K562 (cell line): Measurements from ENCODE around the gene TIGD7. TPM values are rescaled to one million over a fixed set of nuclear protein-coding genes. Genes with fewer than 3 reads are reported as not detected.

Source experiments
- ATAC-seq: fragments of 200-7000 bp; cut with Tn5 transposase; 3 replicates; pipeline ENCODE4 v1.9.1; 2020; ENCODE audit warnings: moderate library complexity
- BruUV-seq: library from RNA; stranded (reverse); fragments of 400-500 nt; replicated peaks from 2 replicates; lab custom pipeline; 2021; lab: Mats Ljungman, UMichigan
- CTCF ChIA-PET: fragments of 300-600 bp; formaldehyde crosslinking; extraction: SDS; loops from one replicate; lab custom pipeline; 2021; ENCODE audit warnings: low intra/inter-chr PET ratio; lab: Yijun Ruan, JAX
- POLR2A ChIA-PET: fragments of 300-600, 350-650 bp; sonication (Branson Sonifier 250); formaldehyde crosslinking; extraction: SDS; loops from one replicate; lab custom pipeline; 2021; ENCODE audit warnings: antibody characterized with exemption, inconsistent platforms; lab: Yijun Ruan, JAX
- DNase-seq, 4 experiments: peaks; one replicate each; pipeline versions ENCODE4 v3.0.0 to v3.0.0-alpha.2; 2011 to 2018; ENCODE audit warnings: low spot score in 3 of 4, mixed read lengths in 3 of 4; ENCODE audit errors: extremely low read depth in 1 of 4
- FAIRE-seq: peaks from 2 replicates; lab custom pipeline; 2011; peaks lifted over from hg19 to GRCh38; lab: Jason Lieb, UNC
- H2AFZ ChIP-seq: 2 replicates; pipeline ENCODE4 v1.6.0; 2011; ENCODE audit warnings: low read depth, low read length, control low read depth, inconsistent platforms
- H3K27ac ChIP-seq: fragments of 200-600 bp; 3 replicates; pipeline ENCODE4 v1.8.0; 2011; ENCODE audit warnings: low read depth, mild to moderate bottlenecking, control low read depth, inconsistent platforms, low read length, moderate library complexity, mixed read lengths; ENCODE audit errors: extremely low read depth
- H3K27me3 ChIP-seq, 2 experiments: fragments of 300-600 bp in 1 of 2; 2 replicates in 1 of 2; 3 replicates in 1 of 2; pipeline versions ENCODE4 v1.6.0 to v1.8.0; 2011; ENCODE audit warnings: inconsistent platforms in 2 of 2, low read length in 2 of 2, mild to moderate bottlenecking in 1 of 2, mixed read lengths in 1 of 2, moderate library complexity in 1 of 2; ENCODE audit not compliant: control insufficient read depth in 2 of 2, insufficient read depth in 2 of 2
- H3K36me3 ChIP-seq: fragments of 300-600 bp; 3 replicates; pipeline ENCODE4 v1.8.0; 2011; ENCODE audit warnings: mild to moderate bottlenecking, low read length, inconsistent platforms; ENCODE audit not compliant: control insufficient read depth, insufficient read depth
- H3K4me1 ChIP-seq, 2 experiments: fragments of 200-600 bp in 1 of 2; replicated peaks in 1 of 2; 2 replicates in 1 of 2; 3 replicates in 1 of 2; pipeline versions ENCODE4 v1.5.1 to v1.8.0; 2011; ENCODE audit warnings: inconsistent platforms in 2 of 2, low read length in 2 of 2, mild to moderate bottlenecking in 1 of 2, mixed read lengths in 1 of 2, moderate library complexity in 1 of 2; ENCODE audit not compliant: control insufficient read depth in 2 of 2, insufficient read depth in 2 of 2
- H3K4me2 ChIP-seq: 2 replicates; pipeline ENCODE4 v1.6.1; 2011; ENCODE audit warnings: low read length, control low read depth, inconsistent platforms, mixed read lengths; ENCODE audit not compliant: insufficient read depth
- H3K4me3 ChIP-seq: fragments of 200-600 bp; sonication (generic), shearing (Covaris generic); 2 replicates; pipeline ENCODE4 v1.5.1; 2016; ENCODE audit warnings: control low read depth, inconsistent platforms
- H3K79me2 ChIP-seq: fragments of 200-600 bp; 3 replicates; pipeline ENCODE4 v1.8.0; 2011; ENCODE audit warnings: low read length, inconsistent platforms; ENCODE audit not compliant: control insufficient read depth, insufficient read depth
- H3K9ac ChIP-seq, 2 experiments: 2 replicates each; pipeline versions ENCODE4 v1.6.0 to v1.6.1; 2011; ENCODE audit warnings: low read depth in 2 of 2, low read length in 2 of 2, control low read depth in 1 of 2, inconsistent platforms in 1 of 2, mild to moderate bottlenecking in 1 of 2, mixed read lengths in 1 of 2; ENCODE audit not compliant: insufficient read depth in 1 of 2
- H3K9me1 ChIP-seq: one replicate; pipeline ENCODE4 v1.6.0; 2011; ENCODE audit warnings: inconsistent platforms, mild to moderate bottlenecking, low read length, moderate library complexity; ENCODE audit not compliant: control insufficient read depth, insufficient read depth
- H3K9me3 ChIP-seq: replicated peaks from 2 replicates; pipeline ENCODE4 v1.5.1; 2011; ENCODE audit warnings: low read depth, low read length, inconsistent platforms; ENCODE audit not compliant: control insufficient read depth, insufficient read depth
- H4K20me1 ChIP-seq: replicated peaks from 2 replicates; pipeline ENCODE4 v1.6.1; 2011; ENCODE audit warnings: low read length, inconsistent platforms, mixed read lengths; ENCODE audit not compliant: control insufficient read depth, insufficient read depth
- ATF3 ChIP-seq, 2 experiments: fragments of 450-650 bp in 1 of 2; sonication (generic) in 1 of 2; formaldehyde crosslinking in 1 of 2; IDR thresholded peaks in 1 of 2; conservative IDR thresholded peaks in 1 of 2; 2 replicates each; pipeline versions ENCODE4 v1.6.1 to v1.8.1; 2016 to 2023; ENCODE audit warnings: mild to moderate bottlenecking in 2 of 2, moderate library complexity in 2 of 2, inconsistent platforms in 1 of 2, missing genetic modification reagents in 1 of 2
- CBX1 ChIP-seq: sonication (generic); IDR thresholded peaks from 2 replicates; pipeline ENCODE4 v1.6.1; 2016; ENCODE audit warnings: antibody characterized with exemption, low read depth, mild to moderate bottlenecking
- CBX3 ChIP-seq, 2 experiments: IDR thresholded peaks; 1 replicate in 1 of 2; 2 replicates in 1 of 2; pipeline ENCODE4 v1.6.1; 2012; ENCODE audit warnings: inconsistent platforms in 2 of 2, low read length in 2 of 2, borderline replicate concordance in 1 of 2, control low read depth in 1 of 2
- HMG20B ChIP-seq: fragments of 250-450 bp; sonication (Bioruptor Pico); IDR thresholded peaks from 2 replicates; pipeline ENCODE4 v1.5.0; 2021; ENCODE audit warnings: mild to moderate bottlenecking
- MTA3 ChIP-seq: fragments of 450-650 bp; formaldehyde crosslinking; IDR thresholded peaks from 2 replicates; pipeline ENCODE4 v1.6.1; 2017; ENCODE audit warnings: mild to moderate bottlenecking, borderline replicate concordance
- NFXL1 ChIP-seq: fragments of 450-650 bp; formaldehyde crosslinking; IDR thresholded peaks from 2 replicates; pipeline ENCODE4 v1.4.0; 2021; ENCODE audit warnings: mild to moderate bottlenecking
- RBM34 ChIP-seq: fragments of 200-400 bp; formaldehyde crosslinking; IDR thresholded peaks from 2 replicates; pipeline ENCODE4 v1.6.1; 2018; ENCODE audit warnings: low read length, borderline replicate concordance; ENCODE audit not compliant: insufficient read depth
- SOX6 ChIP-seq: fragments of 450-650 bp; IDR thresholded peaks from 2 replicates; pipeline ENCODE4 v1.6.1; 2014; ENCODE audit warnings: mild to moderate bottlenecking
- SP2 ChIP-seq: IDR thresholded peaks from 2 replicates; pipeline ENCODE4 v1.6.1; 2011; ENCODE audit warnings: mild to moderate bottlenecking, low read depth, low read length, moderate library complexity; ENCODE audit not compliant: poor library complexity, severe bottlenecking; ENCODE audit errors: extremely low read depth
- TRIM24 ChIP-seq, 2 experiments: fragments of 450-650 bp; IDR thresholded peaks; 2 replicates each; pipeline ENCODE4 v1.6.1; 2016
- TRIM28 ChIP-seq: fragments of 450-650 bp; IDR thresholded peaks from 2 replicates; pipeline ENCODE4 v1.6.1; 2017
- ZEB2 ChIP-seq: fragments of 450-650 bp; IDR thresholded peaks from 2 replicates; pipeline ENCODE4 v1.6.1; 2016
- ZNF239 ChIP-seq: fragments of 250-450 bp; sonication (Bioruptor Pico); IDR thresholded peaks from 2 replicates; pipeline ENCODE4 v1.4.0; 2020; ENCODE audit warnings: mild to moderate bottlenecking
- ZNF274 ChIP-seq: IDR thresholded peaks from 2 replicates; pipeline ENCODE4 v1.6.1; 2011; ENCODE audit warnings: low read depth, mild to moderate bottlenecking, low read length, moderate library complexity, borderline replicate concordance
- ZNF75A ChIP-seq: fragments of 450-650 bp; formaldehyde crosslinking; IDR thresholded peaks from 2 replicates; pipeline ENCODE4 v1.4.0; 2020; ENCODE audit warnings: mild to moderate bottlenecking
- WGBS: fragments of 100-300 bp; shearing (Covaris generic); methylation state at CpG from one replicate; pipeline ENCODE4 v1.1.6; 2016; ENCODE audit warnings: low coverage, mixed read lengths; ENCODE audit not compliant: insufficient coverage; ENCODE audit errors: missing lambda C conversion rate; 5-methylcytosine and 5-hydroxymethylcytosine counted together
- in situ Hi-C: fragments of 300-500 bp; cut with MboI; formaldehyde crosslinking; loops from 4 replicates; pipeline ENCODE4 v1.15.0; 2018; ENCODE audit warnings: inconsistent platforms, mixed read lengths
- intact Hi-C: fragments of 100-400 bp; cut with micrococcal nuclease; formaldehyde crosslinking; loops from 2 replicates; pipeline ENCODE4 v1.14.2; 2022
- polyA plus RNA-seq, 8 experiments: library from polyadenylated mRNA; depleted of rRNA in 4 of 8; stranded (reverse) in 5 of 8; unstranded in 3 of 8; fragments of >200 nt; fragmentation: Nextera tagmentation in 2 of 8; fragmentation: Illumina TruSeq in 1 of 8; extraction: Ambion mirVana in 2 of 8; extraction: Trizol in 1 of 8; gene quantifications; 2 replicates each; pipeline versions ENCODE4 v1.2.1 to v1.2.3, GENCODE V29; 2011 to 2014; ENCODE audit warnings: inconsistent platforms in 1 of 8, missing spikeins in 1 of 8
- total RNA-seq, 7 experiments: library from RNA; depleted of rRNA in 6 of 7; stranded (reverse); fragments of >200 nt in 6 of 7; fragmentation: Illumina TruSeq in 2 of 7; extraction: Trizol in 2 of 7; gene quantifications; 2 replicates each; pipeline versions ENCODE4 v1.2.1 to v1.2.3, GENCODE V29; 2011 to 2021; ENCODE audit warnings: low replicate concordance in 1 of 7
- TF ChIP-seq, protein P1 (sequence below): fragments of 450-650 bp; IDR thresholded peaks from 2 replicates; pipeline ENCODE4 v1.6.1; 2018; ENCODE audit warnings: mild to moderate bottlenecking, low read depth; ENCODE audit not compliant: partially characterized antibody

TIGD7 gene
- total and polyA plus RNA-seq, 9 of the 15 experiments (the other 6 are each of a cell fraction or from before 2014, with no cell fraction given) = 0.84 to 10.7 (median 6.7) TPM

DNA sequence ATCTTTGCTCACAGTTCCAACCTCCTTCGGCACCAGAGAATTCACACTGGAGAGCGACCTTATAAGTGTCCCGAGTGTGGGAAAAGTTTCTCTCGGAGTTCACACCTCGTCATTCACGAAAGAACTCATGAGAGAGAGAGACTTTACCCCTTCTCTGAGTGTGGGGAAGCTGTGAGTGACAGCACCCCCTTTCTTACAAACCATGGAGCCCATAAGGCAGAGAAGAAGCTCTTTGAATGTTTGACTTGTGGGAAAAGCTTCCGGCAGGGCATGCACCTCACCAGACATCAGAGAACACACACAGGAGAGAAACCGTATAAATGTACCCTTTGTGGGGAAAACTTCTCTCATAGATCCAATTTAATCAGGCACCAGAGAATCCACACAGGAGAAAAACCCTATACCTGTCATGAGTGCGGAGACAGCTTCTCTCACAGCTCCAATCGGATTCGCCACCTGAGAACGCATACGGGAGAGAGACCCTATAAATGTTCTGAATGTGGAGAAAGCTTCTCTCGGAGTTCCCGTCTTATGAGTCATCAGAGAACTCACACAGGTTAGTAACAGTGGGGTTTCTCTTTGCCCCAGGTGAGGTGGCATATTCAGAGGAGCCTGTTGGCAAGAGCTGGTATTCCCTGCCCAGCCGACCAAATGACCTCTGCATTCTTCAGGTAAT is 15.1 kb downstream of the TIGD7 start:
- H3K4me1 ChIP-seq = peaks cover under 1% of the 10 kb centered on the region in 2 experiments; a peak in 4 of 5 replicates
- H3K4me2 ChIP-seq = no peak overlapping the region
- no peaks in the 10 kb centered on the region for H3K27me3 ChIP-seq
- DNase-seq (no peak), ATAC-seq (no peak), FAIRE-seq (no peak)
- H3K9ac ChIP-seq = no peak overlapping the region
- TF ChIP-seq, protein P1, sequence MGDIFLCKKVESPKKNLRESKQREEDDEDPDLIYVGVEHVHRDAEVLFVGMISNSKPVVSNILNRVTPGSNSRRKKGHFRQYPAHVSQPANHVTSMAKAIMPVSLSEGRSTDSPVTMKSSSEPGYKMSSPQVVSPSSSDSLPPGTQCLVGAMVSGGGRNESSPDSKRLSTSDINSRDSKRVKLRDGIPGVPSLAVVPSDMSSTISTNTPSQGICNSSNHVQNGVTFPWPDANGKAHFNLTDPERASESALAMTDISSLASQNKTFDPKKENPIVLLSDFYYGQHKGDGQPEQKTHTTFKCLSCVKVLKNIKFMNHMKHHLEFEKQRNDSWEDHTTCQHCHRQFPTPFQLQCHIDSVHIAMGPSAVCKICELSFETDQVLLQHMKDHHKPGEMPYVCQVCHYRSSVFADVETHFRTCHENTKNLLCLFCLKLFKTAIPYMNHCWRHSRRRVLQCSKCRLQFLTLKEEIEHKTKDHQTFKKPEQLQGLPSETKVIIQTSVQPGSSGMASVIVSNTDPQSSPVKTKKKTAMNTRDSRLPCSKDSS = peak; percentile 86
- TF ChIP-seq HMG20B (CRISPR knock-in tag) (no peak), SP2 (no peak), CBX1 (peak; percentile 80), NFXL1 (no peak), ZNF239 (no peak), ZNF274 (peak; percentile 85), TRIM24 (IDR thresholded peaks at IDR 0.05) (0 out of 4 replicates have a peak, but pooled peaks of 1 of the 2 experiments have one; percentile 27), MTA3 (0 out of 2 replicates have a peak, but pooled peaks have one; percentile 30), ZNF75A (CRISPR knock-in tag) (peak; percentile 98), ATF3 (IDR thresholded peaks at IDR 0.05) (0 out of 2 replicates have a peak, but pooled peaks have one; percentile 7), ATF3 (CRISPR knock-in tag; conservative IDR thresholded peaks at IDR 0.05) (no peak), CBX3 (IDR thresholded peaks at IDR 0.05; ENCODE audit: borderline replicate concordance in 1 of 2, low read length in 2 of 2) (peak in 1 of 2 experiments; percentile 92; a peak in 1 of 3 replicates), RBM34 (no peak), ZEB2 (peak; percentile 55; the same call in 1 of the 2 replicates), SOX6 (peak; percentile 43), TRIM28 (peak; percentile 97)
- H2AFZ ChIP-seq = no peak overlapping the region
- H3K4me3 ChIP-seq = no peak overlapping the region
- no peak overlapping the region for H3K27ac ChIP-seq
- in situ Hi-C loops = no loop called here
- no peaks in the 10 kb centered on the region for H3K9me1 ChIP-seq
- peaks cover 65% of the 10 kb centered on the region for H3K36me3 ChIP-seq
- H3K9me3 ChIP-seq = peaks cover 44% of the 10 kb centered on the region
- BruUV-seq = TSS peak; percentile 0
- H3K79me2 ChIP-seq = peaks cover 15% of the 10 kb centered on the region
- WGBS = 95% methylated on average over 16 of the region's 16 CpGs
- intact Hi-C loops = no loop called here
- POLR2A ChIA-PET = interaction anchor here (1.2 to 1.8 kb wide), 2 partner anchors 15 to 23 kb away, joined by 5 read pairs; no protein-coding TSS in a partner anchor
- H4K20me1 ChIP-seq = no peaks in the 10 kb centered on the region
- CTCF ChIA-PET = no interaction called here
